Measurements from ENCODE around the gene SEMA5A. TPM values are rescaled to one million over a fixed set of nuclear protein-coding genes. Genes with fewer than 3 reads are reported as not detected.

The SEMA5A gene
- total and polyA plus RNA-seq, 2 of the 8 experiments (the other 6 are each of a cell fraction or from before 2014, with no cell fraction given): 5.3 to 8.9 TPM

- no peak overlapping the region for H3K56ac ChIP-seq (replicated peaks; ENCODE audit: insufficient read length, low read depth, low read length)
- no peak overlapping the region for H4K91ac ChIP-seq (replicated peaks; ENCODE audit: insufficient read length, low read length)
- no peak overlapping the region for H4K5ac ChIP-seq (ENCODE audit: insufficient read length, low read depth, low read length)
- H3K14ac ChIP-seq (ENCODE audit: insufficient read length): no peak overlapping the region
- H2BK5ac ChIP-seq (ENCODE audit: low read depth, low read length): no peak overlapping the region
- DNase-seq (ENCODE audit: low read depth in 1 of 2, low spot score in 2 of 2) (no peak), FAIRE-seq (no peak)
- H3K27me3 ChIP-seq (replicated peaks in 1 of 4; ENCODE audit: control insufficient read depth in 3 of 4, extremely low read depth in 1 of 4, insufficient read depth in 3 of 4, low read length in 3 of 4): no peaks in the 10 kb centered on the region
- no peak overlapping the region for H2BK20ac ChIP-seq (ENCODE audit: low read length)
- no peaks in the 10 kb centered on the region for H3K79me2 ChIP-seq (ENCODE audit: control insufficient read depth in 1 of 2, insufficient read depth in 2 of 2, low read length in 2 of 2)
- H4K8ac ChIP-seq (ENCODE audit: extremely low read depth, insufficient read depth, low read length): no peak overlapping the region
- no peaks in the 10 kb centered on the region for H3K9me3 ChIP-seq (ENCODE audit: insufficient read depth in 2 of 2, low read depth in 1 of 2, low read length in 1 of 2)
- no peak overlapping the region for H2BK12ac ChIP-seq (ENCODE audit: low read depth, low read length)
- H2BK15ac ChIP-seq (ENCODE audit: low read length): no peak overlapping the region
- H3K23ac ChIP-seq (ENCODE audit: insufficient read length): no peak overlapping the region
- POLR2A ChIA-PET (ENCODE audit: partially characterized antibody): no interaction called here
- H2AK5ac ChIP-seq (ENCODE audit: low read depth, low read length): no peak overlapping the region
- H3K36me3 ChIP-seq (ENCODE audit: control insufficient read depth in 2 of 4, insufficient read depth in 4 of 4, low read length in 3 of 4): no peaks in the 10 kb centered on the region
- TF ChIP-seq RAD21 (IDR thresholded peaks at IDR 0.05 in 1 of 2, conservative IDR thresholded peaks at IDR 0.05 in 1 of 2; ENCODE audit: low read depth in 2 of 2, low read length in 2 of 2): no peak
- no peak for TF ChIP-seq RXRA (IDR thresholded peaks at IDR 0.05; ENCODE audit: insufficient read depth, low read depth, low read length)
- no peak for TF ChIP-seq NRF1 (IDR thresholded peaks at IDR 0.05; ENCODE audit: low read depth, low read length)
- H3K4ac ChIP-seq (replicated peaks; ENCODE audit: insufficient read length, low read depth, low read length): no peak overlapping the region
- H3K27ac ChIP-seq (ENCODE audit: low read depth, low read length): no peak overlapping the region
- H3K4me1 ChIP-seq (replicated peaks in 1 of 4; ENCODE audit: control insufficient read depth in 3 of 4, insufficient read depth in 4 of 4, low read length in 3 of 4): no peaks in the 10 kb centered on the region
- CTCF ChIA-PET (ENCODE audit: partially characterized antibody): interaction anchor here (1.1 kb wide), 1 partner anchor 10 kb away, joined by 3 read pairs; no protein-coding TSS in a partner anchor
- H3K23me2 ChIP-seq (ENCODE audit: low read depth, low read length): no peaks in the 10 kb centered on the region
- no peaks in the 10 kb centered on the region for H3K79me1 ChIP-seq (ENCODE audit: low read depth, low read length)
- H3K9ac ChIP-seq (replicated peaks in 1 of 4; ENCODE audit: extremely low read depth in 1 of 4, low read depth in 3 of 4, low read length in 3 of 4): no peak overlapping the region
- H2AFZ ChIP-seq (ENCODE audit: low read length): no peak overlapping the region
- no peak overlapping the region for H3K4me3 ChIP-seq (ENCODE audit: extremely low read depth in 1 of 4, insufficient read depth in 2 of 4, low read depth in 3 of 4, low read length in 4 of 4)
- no peak overlapping the region for H3K4me2 ChIP-seq (ENCODE audit: insufficient read depth in 1 of 2, low read depth in 2 of 2, low read length in 2 of 2)
- no peaks in the 10 kb centered on the region for H4K20me1 ChIP-seq (replicated peaks in 1 of 2; ENCODE audit: control insufficient read depth in 1 of 2, insufficient read depth in 2 of 2, low read length in 2 of 2)
- H2BK120ac ChIP-seq (replicated peaks; ENCODE audit: low read depth, low read length): no peak overlapping the region
- no peak overlapping the region for H3K18ac ChIP-seq (ENCODE audit: extremely low read depth, low read length)
Observed at GRCh38 chr5:9058161-9058560, 487.7 kb downstream of the SEMA5A start.

All from H1 (cell line).